H9 (cell line): Measurements from ENCODE around the gene DLG1. TPM values are rescaled to one million over a fixed set of nuclear protein-coding genes. Genes with fewer than 3 reads are reported as not detected.

ENCODE experiments used
- DNase-seq: peaks from one replicate; pipeline ENCODE4 v3.0.0-alpha.2; 2017
- H2AFZ ChIP-seq: one replicate; pipeline ENCODE4 v1.6.1; 2013; ENCODE audit warnings: mild to moderate bottlenecking, low read length, control low read depth, moderate library complexity
- H2AK5ac ChIP-seq: 2 replicates; pipeline ENCODE4 v1.6.1; 2013; ENCODE audit warnings: low read length, control low read depth, mixed read lengths; ENCODE audit not compliant: insufficient read length
- H2BK120ac ChIP-seq: one replicate; pipeline ENCODE4 v1.6.1; 2013; ENCODE audit warnings: low read depth, mild to moderate bottlenecking, low read length, control low read depth, inconsistent platforms; ENCODE audit not compliant: poor library complexity, severe bottlenecking
- H2BK12ac ChIP-seq: 2 replicates; pipeline ENCODE4 v1.6.1; 2013; ENCODE audit warnings: low read length, control low read depth, mixed read lengths, low read depth; ENCODE audit not compliant: insufficient read length
- H2BK15ac ChIP-seq: 2 replicates; pipeline ENCODE4 v1.6.1; 2013; ENCODE audit warnings: low read depth, low read length, control low read depth
- H2BK20ac ChIP-seq: one replicate; pipeline ENCODE4 v1.6.1; 2013; ENCODE audit warnings: low read depth, mild to moderate bottlenecking, low read length, control low read depth, inconsistent platforms; ENCODE audit not compliant: poor library complexity, severe bottlenecking
- H2BK5ac ChIP-seq: 2 replicates; pipeline ENCODE4 v1.6.1; 2013; ENCODE audit warnings: low read length, control low read depth, mixed read lengths; ENCODE audit not compliant: insufficient read length
- H3K14ac ChIP-seq: 2 replicates; pipeline ENCODE4 v1.6.1; 2013; ENCODE audit warnings: low read length, control low read depth; ENCODE audit not compliant: insufficient read depth
- H3K18ac ChIP-seq: 2 replicates; pipeline ENCODE4 v1.6.1; 2013; ENCODE audit warnings: low read depth, mild to moderate bottlenecking, mixed read lengths, low read length, control low read depth; ENCODE audit not compliant: insufficient read length
- H3K23ac ChIP-seq: 2 replicates; pipeline ENCODE4 v1.6.1; 2013; ENCODE audit warnings: low read length, control low read depth, mixed read lengths, low read depth; ENCODE audit not compliant: insufficient read length
- H3K23me2 ChIP-seq: 2 replicates; pipeline ENCODE4 v1.6.1; 2013; ENCODE audit warnings: low read depth, mild to moderate bottlenecking, mixed read lengths, low read length, control low read depth; ENCODE audit not compliant: insufficient read length, poor library complexity, severe bottlenecking
- H3K27ac ChIP-seq: 2 replicates; pipeline ENCODE4 v1.5.1; 2013; ENCODE audit warnings: low read length, control low read depth, mixed read lengths, low read depth; ENCODE audit not compliant: insufficient read length
- H3K27me3 ChIP-seq: 2 replicates; pipeline ENCODE4 v1.6.1; 2013; ENCODE audit warnings: low read length, control low read depth, inconsistent platforms; ENCODE audit not compliant: insufficient read depth
- H3K4ac ChIP-seq: 2 replicates; pipeline ENCODE4 v1.6.1; 2013; ENCODE audit warnings: low read depth, mild to moderate bottlenecking, control low read depth, inconsistent platforms, low read length, moderate library complexity
- H3K4me1 ChIP-seq: 2 replicates; pipeline ENCODE4 v1.6.1; 2013; ENCODE audit warnings: low read length, control low read depth, inconsistent platforms; ENCODE audit not compliant: insufficient read depth
- H3K4me2 ChIP-seq: 2 replicates; pipeline ENCODE4 v1.6.1; 2013; ENCODE audit warnings: low read length, control low read depth, mixed read lengths; ENCODE audit not compliant: insufficient read length, insufficient read depth
- H3K56ac ChIP-seq: 2 replicates; pipeline ENCODE4 v1.6.1; 2013; ENCODE audit warnings: low read depth, mild to moderate bottlenecking, mixed read lengths, low read length, control low read depth; ENCODE audit not compliant: insufficient read length
- H3K79me1 ChIP-seq: 2 replicates; pipeline ENCODE4 v1.6.1; 2013; ENCODE audit warnings: low read depth, mild to moderate bottlenecking, moderate library complexity, low read length, control low read depth, inconsistent platforms; ENCODE audit not compliant: insufficient read depth, poor library complexity, severe bottlenecking
- H3K79me2 ChIP-seq: 2 replicates; pipeline ENCODE4 v1.6.1; 2013; ENCODE audit warnings: low read length, control low read depth, inconsistent platforms; ENCODE audit not compliant: insufficient read depth
- H3K9ac ChIP-seq: 2 replicates; pipeline ENCODE4 v1.6.1; 2013; ENCODE audit warnings: low read length, control low read depth, mixed read lengths; ENCODE audit not compliant: insufficient read length; ENCODE audit errors: extremely low read depth
- H3K9me3 ChIP-seq: one replicate; pipeline ENCODE4 v1.6.1; 2013; ENCODE audit warnings: low read depth, low read length, inconsistent platforms; ENCODE audit not compliant: control insufficient read depth
- H3T11ph ChIP-seq: one replicate; pipeline ENCODE4 v1.6.1; 2013; ENCODE audit warnings: mild to moderate bottlenecking, low read length, control low read depth, inconsistent platforms
- H4K20me1 ChIP-seq: one replicate; pipeline ENCODE4 v1.6.1; 2013; ENCODE audit not compliant: control insufficient read depth, insufficient read length, insufficient read depth
- H4K5ac ChIP-seq: 2 replicates; pipeline ENCODE4 v1.6.1; 2013; ENCODE audit warnings: low read depth, mild to moderate bottlenecking, mixed read lengths, low read length, control low read depth; ENCODE audit not compliant: insufficient read length
- H4K8ac ChIP-seq: replicated peaks from 2 replicates; pipeline ENCODE4 v1.6.1; 2013; ENCODE audit warnings: low read length, control low read depth, mixed read lengths, low read depth; ENCODE audit not compliant: insufficient read length
- H4K91ac ChIP-seq: 2 replicates; pipeline ENCODE4 v1.6.1; 2013; ENCODE audit warnings: low read depth, mild to moderate bottlenecking, moderate library complexity, mixed read lengths, low read length, control low read depth; ENCODE audit not compliant: insufficient read length
- H3K27ac Mint-ChIP-seq, 3 experiments: 2 replicates in 2 of 3; 3 replicates in 1 of 3; pipeline ENCODE4 v1.8.0; 2020 to 2021; ENCODE audit warnings: mixed read lengths in 3 of 3, mild to moderate bottlenecking in 1 of 3, moderate library complexity in 1 of 3
- H3K27me3 Mint-ChIP-seq: 2 replicates; pipeline ENCODE4 v1.8.0; 2021; ENCODE audit warnings: low read depth, mild to moderate bottlenecking, moderate library complexity, mixed read lengths
- H3K36me3 Mint-ChIP-seq, 3 experiments: 2 replicates in 2 of 3; 3 replicates in 1 of 3; pipeline ENCODE4 v1.8.0; 2020 to 2021; ENCODE audit warnings: low read depth in 3 of 3, mixed read lengths in 3 of 3; ENCODE audit not compliant: insufficient read depth in 1 of 3
- H3K4me1 Mint-ChIP-seq, 2 experiments: 2 replicates each; pipeline ENCODE4 v1.8.0; 2020; ENCODE audit warnings: mixed read lengths in 2 of 2
- H3K4me3 Mint-ChIP-seq, 2 experiments: 2 replicates in 1 of 2; 3 replicates in 1 of 2; pipeline ENCODE4 v1.8.0; 2020 to 2021; ENCODE audit warnings: mild to moderate bottlenecking in 2 of 2, mixed read lengths in 2 of 2, moderate library complexity in 1 of 2
- H3K9me3 Mint-ChIP-seq, 2 experiments: 2 replicates in 1 of 2; 3 replicates in 1 of 2; pipeline ENCODE4 v1.8.0; 2020; ENCODE audit warnings: mild to moderate bottlenecking in 2 of 2, mixed read lengths in 2 of 2, moderate library complexity in 1 of 2
- WGBS: extraction: QIAGEN DNeasy Blood & Tissue Kit; methylation state at CpG from one replicate; pipeline ENCODE4 v1.1.7; 2013; ENCODE audit warnings: missing lambda C conversion rate, low lambda C conversion rate, mixed read lengths; ENCODE audit not compliant: insufficient read length; ENCODE audit errors: extremely low coverage; 5-methylcytosine and 5-hydroxymethylcytosine counted together
- total RNA-seq: library from RNA; stranded (reverse); gene quantifications from 2 replicates; pipeline ENCODE4 v1.2.1, GENCODE V29; 2021
- TF ChIP-seq, protein P1 (sequence below): fragments of 200-600 bp; sonication (generic); conservative IDR thresholded peaks from 3 replicates; pipeline ENCODE4 v1.8.0; 2021; ENCODE audit warnings: antibody characterized with exemption, mild to moderate bottlenecking

DLG1 gene
- total RNA-seq, 1 experiment from 2014 or later = 84.1 TPM

DNA sequence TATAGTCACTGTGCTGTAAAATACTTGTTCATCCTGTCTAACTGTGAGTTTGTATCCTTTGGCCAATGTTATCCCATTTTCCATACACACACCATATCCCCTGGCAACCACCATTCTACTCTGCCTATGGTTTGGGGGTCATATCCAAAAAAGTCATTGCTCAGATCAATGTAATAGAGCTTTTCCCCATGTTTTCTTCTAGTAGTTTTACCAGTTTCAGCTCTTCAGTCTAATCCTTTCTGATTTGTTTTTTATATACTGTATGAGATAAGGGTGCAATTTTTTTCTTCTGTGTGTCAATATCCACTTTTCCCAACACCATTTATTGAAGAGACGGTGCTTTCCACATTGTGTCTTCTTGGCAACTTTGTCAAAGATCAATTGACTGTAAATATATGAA is 14.0 kb upstream of the DLG1 start:
- Histone ChIP-seq H3K79me1 (no peaks in the 10 kb centered on the region), H4K8ac (no peak overlapping the region), H2AFZ (no peak overlapping the region), H3T11ph (no peak overlapping the region), H3K9me3 (no peaks in the 10 kb centered on the region), H3K4ac (no peak overlapping the region), H3K23me2 (no peaks in the 10 kb centered on the region), H3K27ac (no peak overlapping the region), H3K9ac (no peak overlapping the region), H2BK12ac (no peak overlapping the region), H3K14ac (no peak overlapping the region), H2BK5ac (no peak overlapping the region), H3K18ac (no peak overlapping the region), H4K5ac (no peak overlapping the region), H2BK20ac (no peak overlapping the region), H3K79me2 (no peaks in the 10 kb centered on the region), H3K4me2 (no peak overlapping the region), H3K56ac (no peak overlapping the region), H3K27me3 (no peaks in the 10 kb centered on the region), H3K4me1 (peaks cover 6% of the 10 kb centered on the region; the same call in 1 of the 2 replicates), H3K23ac (no peak overlapping the region), H4K20me1 (no peaks in the 10 kb centered on the region), H4K91ac (no peak overlapping the region), H2AK5ac (no peak overlapping the region), H2BK120ac (no peak overlapping the region), H2BK15ac (no peak overlapping the region)
- peaks cover 19 to 21% of the 10 kb centered on the region in 2 experiments for H3K4me1 Mint-ChIP-seq
- no peaks in the 10 kb centered on the region for H3K36me3 Mint-ChIP-seq
- TF ChIP-seq, protein P1, sequence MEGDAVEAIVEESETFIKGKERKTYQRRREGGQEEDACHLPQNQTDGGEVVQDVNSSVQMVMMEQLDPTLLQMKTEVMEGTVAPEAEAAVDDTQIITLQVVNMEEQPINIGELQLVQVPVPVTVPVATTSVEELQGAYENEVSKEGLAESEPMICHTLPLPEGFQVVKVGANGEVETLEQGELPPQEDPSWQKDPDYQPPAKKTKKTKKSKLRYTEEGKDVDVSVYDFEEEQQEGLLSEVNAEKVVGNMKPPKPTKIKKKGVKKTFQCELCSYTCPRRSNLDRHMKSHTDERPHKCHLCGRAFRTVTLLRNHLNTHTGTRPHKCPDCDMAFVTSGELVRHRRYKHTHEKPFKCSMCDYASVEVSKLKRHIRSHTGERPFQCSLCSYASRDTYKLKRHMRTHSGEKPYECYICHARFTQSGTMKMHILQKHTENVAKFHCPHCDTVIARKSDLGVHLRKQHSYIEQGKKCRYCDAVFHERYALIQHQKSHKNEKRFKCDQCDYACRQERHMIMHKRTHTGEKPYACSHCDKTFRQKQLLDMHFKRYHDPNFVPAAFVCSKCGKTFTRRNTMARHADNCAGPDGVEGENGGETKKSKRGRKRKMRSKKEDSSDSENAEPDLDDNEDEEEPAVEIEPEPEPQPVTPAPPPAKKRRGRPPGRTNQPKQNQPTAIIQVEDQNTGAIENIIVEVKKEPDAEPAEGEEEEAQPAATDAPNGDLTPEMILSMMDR = no peak
- H3K4me3 Mint-ChIP-seq = no peak overlapping the region
- WGBS = no CpG with 5 or more reads among the region's 1 CpG
- H3K27me3 Mint-ChIP-seq = peaks cover 2% of the 10 kb centered on the region
- DNase-seq = no peak
- no peaks in the 10 kb centered on the region; a peak in 1 of 5 replicates for H3K9me3 Mint-ChIP-seq
- no peak overlapping the region for H3K27ac Mint-ChIP-seq
